Type B pancreatic cell (in vitro differentiated cells): Measurements from ENCODE around the gene OGDH. TPM values are rescaled to one million over a fixed set of nuclear protein-coding genes. Genes with fewer than 3 reads are reported as not detected.

Experiments
- DNase-seq: peaks from one replicate; pipeline ENCODE4 v3.0.0; 2021; ENCODE audit warnings: mixed read lengths; ENCODE audit not compliant: unreplicated experiment; ENCODE audit errors: extremely low spot score
- H3K27ac Mint-ChIP-seq: 2 replicates; pipeline ENCODE4 v1.8.0; 2021; ENCODE audit warnings: mild to moderate bottlenecking, mixed read lengths
- H3K27me3 Mint-ChIP-seq: 2 replicates; pipeline ENCODE4 v1.8.0; 2021; ENCODE audit warnings: mixed read lengths
- H3K36me3 Mint-ChIP-seq: 2 replicates; pipeline ENCODE4 v1.8.0; 2021; ENCODE audit warnings: mixed read lengths
- H3K4me1 Mint-ChIP-seq: one replicate; pipeline ENCODE4 v1.8.0; 2021; ENCODE audit warnings: mixed read lengths; ENCODE audit not compliant: unreplicated experiment
- H3K4me3 Mint-ChIP-seq: 2 replicates; pipeline ENCODE4 v1.8.0; 2021; ENCODE audit warnings: mild to moderate bottlenecking, mixed read lengths
- H3K9me3 Mint-ChIP-seq: 2 replicates; pipeline ENCODE4 v1.8.0; 2021; ENCODE audit warnings: mixed read lengths
- total RNA-seq: library from RNA; stranded (reverse); gene quantifications from 2 replicates; pipeline ENCODE4 v1.2.1, GENCODE V29; 2021; ENCODE audit warnings: low replicate concordance
- TF ChIP-seq, protein P1 (sequence below): fragments of 200-600 bp; sonication (generic); conservative IDR thresholded peaks from 2 replicates; pipeline ENCODE4 v1.5.0; 2021; ENCODE audit warnings: antibody characterized with exemption, mild to moderate bottlenecking

OGDH gene
- total RNA-seq, 1 donor from 2014 or later: 92.8 TPM

DNA sequence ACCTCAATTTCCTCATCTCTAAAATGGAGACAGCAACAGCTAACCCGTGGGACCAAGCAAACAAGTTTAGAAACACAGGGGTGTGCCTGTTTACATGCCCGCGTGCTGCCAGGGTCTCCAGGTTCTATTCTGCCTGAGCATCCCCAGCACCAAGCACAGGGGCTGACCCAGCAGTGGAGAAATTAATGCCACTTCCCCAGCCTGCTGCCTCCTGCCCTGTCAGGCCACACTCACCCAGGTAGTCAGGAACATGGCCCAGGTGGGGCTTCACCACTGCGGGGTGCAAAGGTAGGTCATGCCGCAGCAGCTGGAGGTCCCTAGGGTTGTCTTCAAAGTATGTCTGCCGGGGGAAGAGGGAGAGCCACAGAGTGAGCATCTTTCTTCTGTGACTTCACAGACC lies 38.5 kb upstream of the OGDH start:
- Mint-ChIP-seq H3K9me3 (no peaks in the 10 kb centered on the region), H3K27ac (no peak overlapping the region), H3K27me3 (no peaks in the 10 kb centered on the region), H3K4me1 (peaks cover 5% of the 10 kb centered on the region), H3K36me3 (peaks cover 27% of the 10 kb centered on the region), H3K4me3 (no peak overlapping the region)
- TF ChIP-seq, protein P1, sequence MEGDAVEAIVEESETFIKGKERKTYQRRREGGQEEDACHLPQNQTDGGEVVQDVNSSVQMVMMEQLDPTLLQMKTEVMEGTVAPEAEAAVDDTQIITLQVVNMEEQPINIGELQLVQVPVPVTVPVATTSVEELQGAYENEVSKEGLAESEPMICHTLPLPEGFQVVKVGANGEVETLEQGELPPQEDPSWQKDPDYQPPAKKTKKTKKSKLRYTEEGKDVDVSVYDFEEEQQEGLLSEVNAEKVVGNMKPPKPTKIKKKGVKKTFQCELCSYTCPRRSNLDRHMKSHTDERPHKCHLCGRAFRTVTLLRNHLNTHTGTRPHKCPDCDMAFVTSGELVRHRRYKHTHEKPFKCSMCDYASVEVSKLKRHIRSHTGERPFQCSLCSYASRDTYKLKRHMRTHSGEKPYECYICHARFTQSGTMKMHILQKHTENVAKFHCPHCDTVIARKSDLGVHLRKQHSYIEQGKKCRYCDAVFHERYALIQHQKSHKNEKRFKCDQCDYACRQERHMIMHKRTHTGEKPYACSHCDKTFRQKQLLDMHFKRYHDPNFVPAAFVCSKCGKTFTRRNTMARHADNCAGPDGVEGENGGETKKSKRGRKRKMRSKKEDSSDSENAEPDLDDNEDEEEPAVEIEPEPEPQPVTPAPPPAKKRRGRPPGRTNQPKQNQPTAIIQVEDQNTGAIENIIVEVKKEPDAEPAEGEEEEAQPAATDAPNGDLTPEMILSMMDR: no peak
- no peak for DNase-seq

DNA sequence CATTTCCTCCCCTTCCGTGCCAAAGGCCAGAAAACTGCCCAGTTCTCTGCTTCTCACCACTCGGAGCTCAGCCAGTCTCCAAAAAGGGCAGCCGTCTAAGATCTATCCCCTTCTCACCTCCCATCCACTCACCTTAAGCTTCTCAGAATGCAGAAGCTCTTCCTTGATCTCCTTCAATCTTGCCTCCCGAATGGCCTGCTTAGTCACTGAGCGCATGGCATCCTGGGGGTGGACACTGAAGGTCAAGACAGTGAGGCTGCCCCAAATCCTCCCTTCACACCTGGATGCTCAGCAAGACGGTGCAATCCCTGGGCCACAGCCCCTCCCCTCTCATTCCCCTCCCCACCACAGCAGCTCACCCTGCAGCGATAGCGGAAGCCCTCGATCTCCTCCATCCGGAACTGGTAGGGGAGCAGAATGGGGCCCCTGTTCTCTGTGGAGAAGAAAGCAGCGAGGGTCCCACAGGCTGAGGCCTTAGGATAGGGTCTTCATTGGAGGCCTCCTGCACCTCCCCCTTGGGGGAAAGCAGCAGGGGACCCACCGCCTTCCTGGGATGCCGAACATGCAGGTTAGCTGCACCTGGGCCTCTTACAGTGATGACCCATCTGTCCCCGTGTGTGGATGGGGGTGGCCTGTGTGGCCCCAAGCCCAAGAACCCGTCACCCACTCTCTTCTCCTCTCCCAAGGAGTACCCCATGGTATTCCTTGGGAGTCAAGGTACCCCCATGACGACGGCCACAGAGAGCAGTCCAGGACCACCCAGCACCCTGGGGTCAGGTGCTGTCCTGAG lies 37.5 kb upstream of the OGDH start:
- no peak overlapping the region for H3K27ac Mint-ChIP-seq
- H3K36me3 Mint-ChIP-seq: peaks cover 28% of the 10 kb centered on the region
- no peak overlapping the region for H3K4me3 Mint-ChIP-seq
- no peak for DNase-seq
- H3K27me3 Mint-ChIP-seq: no peaks in the 10 kb centered on the region
- TF ChIP-seq, protein P1: no peak
- H3K4me1 Mint-ChIP-seq: peaks cover 7% of the 10 kb centered on the region
- no peaks in the 10 kb centered on the region for H3K9me3 Mint-ChIP-seq

DNA sequence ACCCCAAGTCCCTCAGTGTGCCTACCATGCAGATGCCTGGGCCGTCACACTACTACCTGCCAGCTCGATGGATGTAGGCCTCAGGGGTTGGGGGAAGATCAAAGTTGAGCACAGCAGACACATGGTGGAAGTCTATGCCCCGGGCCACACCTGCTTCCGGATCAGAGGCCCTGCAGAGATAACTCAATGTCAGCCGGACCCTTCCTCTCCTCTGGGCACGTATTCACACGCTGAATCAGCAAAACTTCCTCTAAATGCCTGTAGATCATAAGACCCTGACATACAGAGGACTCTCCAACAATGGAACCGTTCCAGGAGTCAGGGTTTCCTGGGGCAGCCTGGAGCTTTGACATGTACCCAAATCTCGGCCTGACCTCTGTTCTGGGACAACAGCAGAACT lies 36.5 kb upstream of the OGDH start:
- DNase-seq: no peak
- Mint-ChIP-seq H3K4me1 (peaks cover 11% of the 10 kb centered on the region), H3K36me3 (peaks cover 32% of the 10 kb centered on the region), H3K4me3 (no peak overlapping the region), H3K27ac (no peak overlapping the region), H3K9me3 (no peaks in the 10 kb centered on the region), H3K27me3 (no peaks in the 10 kb centered on the region)
- TF ChIP-seq, protein P1: no peak

DNA sequence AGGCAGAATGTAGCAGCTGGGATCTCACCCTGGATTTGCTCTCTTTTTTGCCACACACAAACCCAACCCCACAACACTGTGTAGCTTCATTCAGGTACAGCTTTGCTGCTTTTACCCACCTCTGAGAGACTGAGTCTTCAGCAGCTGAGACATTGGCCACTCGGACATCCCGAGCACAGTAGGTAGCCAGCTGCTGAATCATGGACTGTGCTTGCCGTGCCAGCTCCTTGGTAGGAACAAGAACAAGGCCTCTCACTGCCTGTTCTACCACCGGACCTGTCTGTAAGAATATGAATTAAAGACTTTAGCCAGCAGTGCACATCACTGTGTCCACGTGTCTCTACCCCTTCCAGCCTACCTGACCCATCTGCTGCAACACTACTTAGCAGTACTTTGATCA lies 33.7 kb upstream of the OGDH start:
- Mint-ChIP-seq H3K27ac (peak overlapping the region; percentile 97), H3K36me3 (peaks cover 30% of the 10 kb centered on the region)

DNA sequence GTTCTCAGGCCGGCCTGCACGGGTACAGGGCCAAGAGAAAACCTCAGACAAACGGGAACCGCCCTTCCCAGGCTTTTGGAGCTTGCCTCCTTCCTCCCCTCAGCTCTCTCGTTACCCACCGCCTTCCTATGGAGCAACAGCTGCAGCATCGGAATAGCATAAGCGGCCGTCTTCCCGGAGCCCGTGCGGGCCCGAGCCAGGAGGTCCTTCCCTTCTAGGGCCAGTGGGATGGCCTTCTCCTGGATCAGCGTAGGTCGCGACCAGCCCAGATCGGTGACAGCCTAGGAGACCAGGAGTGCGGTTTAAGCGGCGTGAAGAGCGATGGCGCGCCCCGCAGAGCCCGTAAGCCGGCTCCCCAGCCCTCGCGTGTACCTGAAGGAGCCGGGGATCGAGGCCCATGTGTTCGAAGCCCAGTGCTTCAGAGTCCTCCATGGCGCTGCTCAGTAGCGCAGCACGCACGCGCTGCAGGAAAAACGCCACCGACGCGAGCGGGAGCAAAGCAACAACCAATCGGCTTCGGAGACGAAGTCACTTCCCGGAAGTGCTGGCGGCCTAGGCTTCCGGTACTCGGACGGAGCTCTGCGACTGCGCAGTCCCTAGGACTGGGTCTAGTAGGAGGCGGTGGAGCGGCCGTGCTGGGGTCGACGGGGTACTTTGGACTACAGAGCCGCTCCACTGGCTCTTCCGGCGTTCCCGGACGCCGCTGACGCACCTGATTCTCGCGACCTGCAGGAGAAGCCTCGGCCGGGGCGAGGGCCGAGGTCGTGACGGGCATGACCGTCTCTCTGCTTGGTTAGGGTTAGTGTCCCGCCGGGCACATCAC lies 32.8 kb upstream of the OGDH start, which contains the start of gene DDX56:
TSS of gene DDX56 (minus strand) at position 445 of the 823 bp plus-strand sequence. CDS start at position 432, 13 bp downstream.
- TF ChIP-seq, protein P1: no peak
- DNase-seq: peak; percentile 92
- Mint-ChIP-seq H3K4me1 (peaks cover 11% of the 10 kb centered on the region), H3K27ac (peak within 1 kb of the TSS; percentile 97), H3K9me3 (no peaks in the 10 kb centered on the region), H3K36me3 (peaks cover 29% of the 10 kb centered on the region), H3K27me3 (no peaks in the 10 kb centered on the region), H3K4me3 (peak within 1 kb of the TSS; percentile 99)

More for the DNA sequence above, 33.7 kb upstream of the OGDH start:
- Mint-ChIP-seq H3K9me3 (no peaks in the 10 kb centered on the region), H3K27me3 (no peaks in the 10 kb centered on the region), H3K4me3 (peak overlapping the region; percentile 99), H3K4me1 (peaks cover 11% of the 10 kb centered on the region)
- TF ChIP-seq, protein P1: no peak
- DNase-seq: no peak
